Measurements from ENCODE around the gene IL22.

DNA sequence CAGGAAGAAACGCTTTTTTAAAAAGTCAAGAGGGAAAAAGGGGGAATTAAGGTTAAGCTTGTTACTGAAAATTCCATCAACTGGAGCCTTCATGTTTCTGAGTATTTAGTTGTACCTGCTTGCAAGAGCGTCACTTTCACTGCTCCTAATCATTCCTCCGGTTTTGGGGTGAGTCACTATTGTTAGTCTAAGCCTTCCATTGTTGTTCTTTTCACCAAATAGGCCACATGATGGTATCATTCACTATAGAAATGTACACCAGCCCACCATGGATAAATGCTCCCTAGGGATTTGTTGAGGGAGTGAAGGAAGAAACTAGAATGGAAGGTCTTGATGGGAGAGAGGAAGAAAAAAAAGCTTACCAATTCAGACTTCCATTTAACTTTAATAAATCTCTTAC is 3.0 kb downstream of the IL22 start:
- no peak for TF ChIP-seq SIN3A (IDR thresholded peaks at IDR 0.05; ENCODE audit: borderline replicate concordance in 2 of 2, control insufficient read depth in 1 of 2, low read depth in 2 of 2, low read length in 2 of 2)
- no peak for TF ChIP-seq KLF10 (CRISPR knock-in tag; IDR thresholded peaks at IDR 0.05)
- TF ChIP-seq, protein P1, sequence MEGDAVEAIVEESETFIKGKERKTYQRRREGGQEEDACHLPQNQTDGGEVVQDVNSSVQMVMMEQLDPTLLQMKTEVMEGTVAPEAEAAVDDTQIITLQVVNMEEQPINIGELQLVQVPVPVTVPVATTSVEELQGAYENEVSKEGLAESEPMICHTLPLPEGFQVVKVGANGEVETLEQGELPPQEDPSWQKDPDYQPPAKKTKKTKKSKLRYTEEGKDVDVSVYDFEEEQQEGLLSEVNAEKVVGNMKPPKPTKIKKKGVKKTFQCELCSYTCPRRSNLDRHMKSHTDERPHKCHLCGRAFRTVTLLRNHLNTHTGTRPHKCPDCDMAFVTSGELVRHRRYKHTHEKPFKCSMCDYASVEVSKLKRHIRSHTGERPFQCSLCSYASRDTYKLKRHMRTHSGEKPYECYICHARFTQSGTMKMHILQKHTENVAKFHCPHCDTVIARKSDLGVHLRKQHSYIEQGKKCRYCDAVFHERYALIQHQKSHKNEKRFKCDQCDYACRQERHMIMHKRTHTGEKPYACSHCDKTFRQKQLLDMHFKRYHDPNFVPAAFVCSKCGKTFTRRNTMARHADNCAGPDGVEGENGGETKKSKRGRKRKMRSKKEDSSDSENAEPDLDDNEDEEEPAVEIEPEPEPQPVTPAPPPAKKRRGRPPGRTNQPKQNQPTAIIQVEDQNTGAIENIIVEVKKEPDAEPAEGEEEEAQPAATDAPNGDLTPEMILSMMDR (IDR thresholded peaks at IDR 0.05 in 2 of 3, conservative IDR thresholded peaks at IDR 0.05 in 1 of 3; ENCODE audit: insufficient read depth in 2 of 3, low read depth in 1 of 3, low read length in 3 of 3): no peak
- no peak for TF ChIP-seq POLR2A (conservative IDR thresholded peaks at IDR 0.05)
- no peak for TF ChIP-seq ZC3H4 (CRISPR knock-in tag; IDR thresholded peaks at IDR 0.05; ENCODE audit: borderline replicate concordance)
- TF ChIP-seq GTF2F1 (IDR thresholded peaks at IDR 0.05; ENCODE audit: low read depth, low read length): no peak
- TF ChIP-seq SMAD3 (CRISPR knock-in tag; conservative IDR thresholded peaks at IDR 0.05): no peak
- no peak for TF ChIP-seq JUNB (CRISPR knock-in tag; conservative IDR thresholded peaks at IDR 0.05)
- TF ChIP-seq TAF1 (IDR thresholded peaks at IDR 0.05; ENCODE audit: control insufficient read depth, extremely low read depth, insufficient read depth, low read length, severe bottlenecking): no peak
- TF ChIP-seq IRF2 (CRISPR knock-in tag; IDR thresholded peaks at IDR 0.05): no peak
- no peak for TF ChIP-seq TCF7L2 (IDR thresholded peaks at IDR 0.05; ENCODE audit: low read depth, low read length)
- no peak for TF ChIP-seq ZFP1 (CRISPR knock-in tag; IDR thresholded peaks at IDR 0.05)
